CD8-positive, alpha-beta memory T cell (primary cell): Measurements from ENCODE around the gene RGPD5. TPM values are rescaled to one million over a fixed set of nuclear protein-coding genes. Genes with fewer than 3 reads are reported as not detected.
"Not testable (repeated sequence)": the region's sequence is repeated elsewhere in the genome, so short reads cannot be mapped to it uniquely, and the experiment has no call there.

ENCODE experiments used
- CTCF ChIA-PET: fragments of 350-600 bp; sonication (Branson Sonifier 250); formaldehyde crosslinking; loops from one replicate; lab custom pipeline; 2021; ENCODE audit warnings: antibody characterized with exemption; lab: Charles Lee
- POLR2A ChIA-PET: fragments of 350-600 bp; sonication (Branson Sonifier 250); formaldehyde crosslinking; loops from one replicate; lab custom pipeline; 2021; ENCODE audit warnings: antibody characterized with exemption; lab: Charles Lee
- DNase-seq, 5 donors: peaks; one replicate each; pipeline versions ENCODE4 v3.0.0 to v3.0.0-alpha.2; 2020 to 2022; ENCODE audit warnings: mixed read lengths in 1 of 5
- H3K27ac ChIP-seq: one replicate; pipeline ENCODE4 v1.7.0; 2013; ENCODE audit warnings: low read depth, mild to moderate bottlenecking, low read length, moderate library complexity
- H3K27me3 ChIP-seq: 2 replicates; pipeline ENCODE4 v1.7.0; 2013; ENCODE audit warnings: low read length, mild to moderate bottlenecking; ENCODE audit not compliant: insufficient read depth, poor library complexity, severe bottlenecking
- H3K36me3 ChIP-seq: 2 replicates; pipeline ENCODE4 v1.7.0; 2013; ENCODE audit warnings: mild to moderate bottlenecking, low read length, moderate library complexity; ENCODE audit not compliant: insufficient read depth
- H3K4me1 ChIP-seq: 2 replicates; pipeline ENCODE4 v1.7.0; 2013; ENCODE audit warnings: mild to moderate bottlenecking, low read length, moderate library complexity; ENCODE audit not compliant: insufficient read depth
- H3K4me3 ChIP-seq: 2 replicates; pipeline ENCODE4 v1.7.0; 2013; ENCODE audit warnings: mild to moderate bottlenecking, low read length
- H3K9me3 ChIP-seq: 2 replicates; pipeline ENCODE4 v1.7.0; 2013; ENCODE audit warnings: mild to moderate bottlenecking, low read length
- H3K27ac Mint-ChIP-seq, 8 donors: one replicate each; pipeline ENCODE4 v1.8.0; 2020 to 2021; ENCODE audit warnings: mixed read lengths in 8 of 8, mild to moderate bottlenecking in 6 of 8, inconsistent platforms in 3 of 8, moderate library complexity in 3 of 8
- H3K27me3 Mint-ChIP-seq, 2 donors: one replicate each; pipeline ENCODE4 v1.8.0; 2020 to 2021; ENCODE audit warnings: mixed read lengths in 2 of 2, mild to moderate bottlenecking in 1 of 2, moderate library complexity in 1 of 2
- H3K36me3 Mint-ChIP-seq, 3 donors: one replicate each; pipeline ENCODE4 v1.8.0; 2020 to 2021; ENCODE audit warnings: mixed read lengths in 3 of 3, inconsistent platforms in 1 of 3, mild to moderate bottlenecking in 1 of 3
- H3K4me1 Mint-ChIP-seq, 3 donors: one replicate each; pipeline ENCODE4 v1.8.0; 2020 to 2021; ENCODE audit warnings: mixed read lengths in 3 of 3, inconsistent platforms in 1 of 3, mild to moderate bottlenecking in 1 of 3
- H3K4me3 Mint-ChIP-seq, 7 donors: one replicate each; pipeline ENCODE4 v1.8.0; 2020 to 2021; ENCODE audit warnings: mixed read lengths in 7 of 7, mild to moderate bottlenecking in 6 of 7, moderate library complexity in 4 of 7, inconsistent platforms in 2 of 7
- H3K9me3 Mint-ChIP-seq, 5 donors: one replicate each; pipeline ENCODE4 v1.8.0; 2020 to 2022; ENCODE audit warnings: mixed read lengths in 5 of 5, mild to moderate bottlenecking in 3 of 5, moderate library complexity in 2 of 5, inconsistent platforms in 1 of 5
- polyA plus RNA-seq: library from polyadenylated mRNA; unstranded; fragments of 300-500 nt; fragmentation: Illumina TruSeq; gene quantifications from one replicate; pipeline ENCODE4 v1.2.3, GENCODE V29; 2021
- total RNA-seq, 2 experiments: library from RNA; stranded (reverse); gene quantifications; one replicate each; pipeline ENCODE4 v1.2.3, GENCODE V29; 2021

RGPD5 gene
- total RNA-seq (10 to 100 TPM; 30.3 to 31.7 TPM), polyA plus RNA-seq (5.0 TPM)

GRCh38 chr2:109794074-109794737 is at the start of gene RGPD5:
TSS of gene RGPD5 (plus strand) at chr2:109794305. CDS start at chr2:109794466, 161 bp downstream.
- H3K27ac Mint-ChIP-seq, H3K27ac ChIP-seq, H3K36me3 Mint-ChIP-seq, H3K4me3 Mint-ChIP-seq, POLR2A ChIA-PET, H3K4me3 ChIP-seq, H3K27me3 Mint-ChIP-seq, H3K4me1 Mint-ChIP-seq, H3K4me1 ChIP-seq, CTCF ChIA-PET, DNase-seq, H3K36me3 ChIP-seq, H3K9me3 Mint-ChIP-seq, H3K9me3 ChIP-seq, H3K27me3 ChIP-seq: not testable (repeated sequence)

GRCh38 chr2:109751572-109751971 is 42.5 kb upstream of the RGPD5 start:
- H3K36me3 Mint-ChIP-seq, H3K27ac Mint-ChIP-seq, H3K4me1 Mint-ChIP-seq, H3K36me3 ChIP-seq, H3K4me1 ChIP-seq, CTCF ChIA-PET, H3K4me3 ChIP-seq, H3K27me3 Mint-ChIP-seq, POLR2A ChIA-PET, H3K9me3 Mint-ChIP-seq, H3K4me3 Mint-ChIP-seq, H3K9me3 ChIP-seq, DNase-seq, H3K27me3 ChIP-seq, H3K27ac ChIP-seq: not testable (repeated sequence)

GRCh38 chr2:109757163-109757824 is 36.8 kb upstream of the RGPD5 start:
- H3K27ac Mint-ChIP-seq: not testable (repeated sequence)

GRCh38 chr2:109760265-109761042 is 33.7 kb upstream of the RGPD5 start:
- H3K9me3 Mint-ChIP-seq, H3K4me3 Mint-ChIP-seq, H3K27ac ChIP-seq, H3K36me3 Mint-ChIP-seq, H3K36me3 ChIP-seq, H3K4me1 ChIP-seq, H3K27ac Mint-ChIP-seq, CTCF ChIA-PET, H3K4me1 Mint-ChIP-seq, DNase-seq, H3K27me3 Mint-ChIP-seq, H3K4me3 ChIP-seq, H3K9me3 ChIP-seq, POLR2A ChIA-PET, H3K27me3 ChIP-seq: not testable (repeated sequence)

More at GRCh38 chr2:109757163-109757824, 36.8 kb upstream of the RGPD5 start:
- H3K4me1 Mint-ChIP-seq, H3K4me1 ChIP-seq, H3K27me3 ChIP-seq, CTCF ChIA-PET, DNase-seq, H3K9me3 Mint-ChIP-seq, POLR2A ChIA-PET, H3K4me3 Mint-ChIP-seq, H3K9me3 ChIP-seq, H3K36me3 ChIP-seq, H3K27ac ChIP-seq, H3K27me3 Mint-ChIP-seq, H3K4me3 ChIP-seq, H3K36me3 Mint-ChIP-seq: not testable (repeated sequence)

GRCh38 chr2:109761043-109761454 is 33.1 kb upstream of the RGPD5 start:
- H3K4me1 ChIP-seq, POLR2A ChIA-PET, H3K9me3 Mint-ChIP-seq, H3K36me3 ChIP-seq, DNase-seq, H3K4me1 Mint-ChIP-seq, H3K36me3 Mint-ChIP-seq, CTCF ChIA-PET, H3K9me3 ChIP-seq, H3K27ac ChIP-seq, H3K27me3 ChIP-seq, H3K4me3 ChIP-seq, H3K27ac Mint-ChIP-seq, H3K27me3 Mint-ChIP-seq, H3K4me3 Mint-ChIP-seq: not testable (repeated sequence)

- H3K36me3 Mint-ChIP-seq, H3K4me3 ChIP-seq, H3K36me3 ChIP-seq, H3K4me1 ChIP-seq, H3K27ac Mint-ChIP-seq, H3K27me3 ChIP-seq, H3K4me3 Mint-ChIP-seq, H3K9me3 Mint-ChIP-seq, H3K9me3 ChIP-seq, H3K27ac ChIP-seq, H3K4me1 Mint-ChIP-seq, POLR2A ChIA-PET, H3K27me3 Mint-ChIP-seq, DNase-seq, CTCF ChIA-PET: not testable (repeated sequence)
Observed at GRCh38 chr2:109761976-109762375, 32.1 kb upstream of the RGPD5 start.

GRCh38 chr2:109766074-109766473 is 28.0 kb upstream of the RGPD5 start:
- CTCF ChIA-PET, H3K4me3 Mint-ChIP-seq, H3K9me3 ChIP-seq, H3K4me1 ChIP-seq, DNase-seq, POLR2A ChIA-PET, H3K36me3 Mint-ChIP-seq, H3K27ac Mint-ChIP-seq, H3K36me3 ChIP-seq, H3K27ac ChIP-seq, H3K27me3 ChIP-seq, H3K4me3 ChIP-seq, H3K27me3 Mint-ChIP-seq, H3K4me1 Mint-ChIP-seq, H3K9me3 Mint-ChIP-seq: not testable (repeated sequence)

- CTCF ChIA-PET: not testable (repeated sequence)
Observed at GRCh38 chr2:109766886-109767578, 27.1 kb upstream of the RGPD5 start.

More at GRCh38 chr2:109766886-109767578, 27.1 kb upstream of the RGPD5 start:
- H3K27me3 Mint-ChIP-seq, H3K9me3 Mint-ChIP-seq, H3K27ac Mint-ChIP-seq, H3K4me3 Mint-ChIP-seq, H3K36me3 ChIP-seq, H3K9me3 ChIP-seq, H3K27ac ChIP-seq, H3K4me1 Mint-ChIP-seq, DNase-seq, POLR2A ChIA-PET, H3K36me3 Mint-ChIP-seq, H3K27me3 ChIP-seq, H3K4me3 ChIP-seq, H3K4me1 ChIP-seq: not testable (repeated sequence)
